ENCODE measurements around the gene SERBP1. TPM values are rescaled to one million over a fixed set of nuclear protein-coding genes. Genes with fewer than 3 reads are reported as not detected.
"Not testable (repeated sequence)": the region's sequence is repeated elsewhere in the genome, so short reads cannot be mapped to it uniquely, and the experiment has no call there.

Gene SERBP1
- total and polyA plus RNA-seq, 2 of the 8 experiments (the other 6 are each of a cell fraction or from before 2014, with no cell fraction given), result 229 to 536 TPM

- H3K36me3 ChIP-seq (ENCODE audit: control insufficient read depth in 2 of 4, insufficient read depth in 4 of 4, low read length in 3 of 4), result peaks cover 45 to 100% (median 80%) of the 10 kb centered on the region in 4 experiments
- POLR2A ChIA-PET (ENCODE audit: partially characterized antibody), result interaction anchor here (1.0 to 7.5 kb wide), 3 partner anchors 11 to 83 kb away, joined by 3 to 153 read pairs (median 3); partner anchors contain the start of gene SERBP1
Observed at GRCh38 chr1:67417733-67418132, 12.5 kb downstream of the SERBP1 start.

More at GRCh38 chr1:67417733-67418132, 12.5 kb downstream of the SERBP1 start:
- not testable (repeated sequence) for H3K18ac ChIP-seq (ENCODE audit: extremely low read depth, low read length); H4K91ac ChIP-seq (replicated peaks; ENCODE audit: insufficient read length, low read length); H3K79me1 ChIP-seq (ENCODE audit: low read depth, low read length); DNase-seq (ENCODE audit: low read depth in 1 of 2, low spot score in 2 of 2); H2BK120ac ChIP-seq (replicated peaks; ENCODE audit: low read depth, low read length); H2BK12ac ChIP-seq (ENCODE audit: low read depth, low read length); H3K27me3 ChIP-seq (replicated peaks in 1 of 4; ENCODE audit: control insufficient read depth in 3 of 4, extremely low read depth in 1 of 4, insufficient read depth in 3 of 4, low read length in 3 of 4); H2BK20ac ChIP-seq (ENCODE audit: low read length); H3K27ac ChIP-seq (ENCODE audit: low read depth, low read length); H3K4me2 ChIP-seq (ENCODE audit: insufficient read depth in 1 of 2, low read depth in 2 of 2, low read length in 2 of 2); H3K23ac ChIP-seq (ENCODE audit: insufficient read length); H3K9me3 ChIP-seq (ENCODE audit: insufficient read depth in 2 of 2, low read depth in 1 of 2, low read length in 1 of 2); H2BK5ac ChIP-seq (ENCODE audit: low read depth, low read length); H3K14ac ChIP-seq (ENCODE audit: insufficient read length); H2BK15ac ChIP-seq (ENCODE audit: low read length); H2AK5ac ChIP-seq (ENCODE audit: low read depth, low read length); H3K4ac ChIP-seq (replicated peaks; ENCODE audit: insufficient read length, low read depth, low read length); H4K5ac ChIP-seq (ENCODE audit: insufficient read length, low read depth, low read length); H3K4me1 ChIP-seq (replicated peaks in 1 of 4; ENCODE audit: control insufficient read depth in 3 of 4, insufficient read depth in 4 of 4, low read length in 3 of 4); H3K23me2 ChIP-seq (ENCODE audit: low read depth, low read length); H3K56ac ChIP-seq (replicated peaks; ENCODE audit: insufficient read length, low read depth, low read length); H3K4me3 ChIP-seq (ENCODE audit: extremely low read depth in 1 of 4, insufficient read depth in 2 of 4, low read depth in 3 of 4, low read length in 4 of 4); FAIRE-seq; H4K8ac ChIP-seq (ENCODE audit: extremely low read depth, insufficient read depth, low read length); H2AFZ ChIP-seq (ENCODE audit: low read length); H3K9ac ChIP-seq (replicated peaks in 1 of 4; ENCODE audit: extremely low read depth in 1 of 4, low read depth in 3 of 4, low read length in 3 of 4)
- peaks cover 3 to 94% of the 10 kb centered on the region in 2 experiments for H3K79me2 ChIP-seq (ENCODE audit: control insufficient read depth in 1 of 2, insufficient read depth in 2 of 2, low read length in 2 of 2)
- WGBS, 2 experiments (ENCODE audit: extremely low coverage in 1 of 2, insufficient coverage in 1 of 2, insufficient read length in 1 of 2, insufficient replicate concordance in 2 of 2, low coverage in 1 of 2, low lambda C conversion rate in 2 of 2, missing lambda C conversion rate in 1 of 2), result 96% methylated on average over 4 of the region's 4 CpGs; no CpG with 5 or more reads in 1 of the 2 experiments
- CTCF ChIA-PET (ENCODE audit: partially characterized antibody), result interaction anchor here (1.3 to 5.5 kb wide), 5 partner anchors 11 to 203 kb away, joined by 4 to 30 read pairs (median 5); no protein-coding TSS in a partner anchor
- peaks cover 16 to 19% of the 10 kb centered on the region in 2 experiments for H4K20me1 ChIP-seq (replicated peaks in 1 of 2; ENCODE audit: control insufficient read depth in 1 of 2, insufficient read depth in 2 of 2, low read length in 2 of 2)
